H54 (cell line): ENCODE results near the gene NPIPA3.
"Not testable (repeated sequence)": the region's sequence is repeated elsewhere in the genome, so short reads cannot be mapped to it uniquely, and the experiment has no call there.

Source experiments
- DNase-seq: peaks from one replicate; pipeline ENCODE4 v3.0.0; 2011; ENCODE audit warnings: low spot score, mixed read lengths; ENCODE audit not compliant: insufficient read length
- FAIRE-seq: peaks from 3 replicates; lab custom pipeline; 2011; peaks lifted over from hg19 to GRCh38; lab: Jason Lieb, UNC
- POLR2A ChIP-seq: IDR thresholded peaks from 2 replicates; pipeline ENCODE4 v1.6.1; 2011; ENCODE audit warnings: low read depth, mild to moderate bottlenecking, low read length

The NPIPA3 gene

GRCh38 chr16:14703156-14704011 lies at the start of gene NPIPA3:
Gene NPIPA3, plus strand, starts transcription at chr16:14703411. Its CDS starts 5,533 bp downstream, at chr16:14708944.
- FAIRE-seq, DNase-seq: not testable (repeated sequence)

GRCh38 chr16:14658063-14658462 lies 45.1 kb upstream of the NPIPA3 start:
- DNase-seq: no peak
- TF ChIP-seq POLR2A: no peak
- no peak for FAIRE-seq

GRCh38 chr16:14667347-14668266 lies 35.6 kb upstream of the NPIPA3 start:
- no peak for TF ChIP-seq POLR2A
- FAIRE-seq (no peak), DNase-seq (no peak)

GRCh38 chr16:14668556-14669223 lies 34.5 kb upstream of the NPIPA3 start:
- FAIRE-seq (no peak), DNase-seq (no peak)
- no peak for TF ChIP-seq POLR2A

- DNase-seq (peak; percentile 22), FAIRE-seq (no peak)
- TF ChIP-seq POLR2A: no peak
These were observed 33.4 kb upstream of the NPIPA3 start for GRCh38 chr16:14669776-14670175.

GRCh38 chr16:14672403-14672971 lies 30.7 kb upstream of the NPIPA3 start:
- no peak for FAIRE-seq
- no peak for TF ChIP-seq POLR2A
- DNase-seq: no peak

- TF ChIP-seq POLR2A: no peak
- DNase-seq (no peak), FAIRE-seq (no peak)
These were observed 26.6 kb upstream of the NPIPA3 start for GRCh38 chr16:14676633-14677032.

GRCh38 chr16:14677627-14678026 lies 25.6 kb upstream of the NPIPA3 start:
- no peak for FAIRE-seq
- TF ChIP-seq POLR2A: no peak

GRCh38 chr16:14678748-14679497 lies 24.3 kb upstream of the NPIPA3 start:
- no peak for TF ChIP-seq POLR2A
- DNase-seq (no peak), FAIRE-seq (no peak)

More at GRCh38 chr16:14677627-14678026, 25.6 kb upstream of the NPIPA3 start:
- no peak for DNase-seq

- not testable (repeated sequence) for FAIRE-seq, DNase-seq
These were observed 22.8 kb upstream of the NPIPA3 start for GRCh38 chr16:14680396-14680795.

GRCh38 chr16:14681115-14681514 lies 22.1 kb upstream of the NPIPA3 start:
- FAIRE-seq: no peak
- TF ChIP-seq POLR2A: no peak
- DNase-seq: no peak

- no peak for FAIRE-seq
- TF ChIP-seq POLR2A: no peak
- DNase-seq: no peak
These were observed 21.1 kb upstream of the NPIPA3 start for GRCh38 chr16:14682121-14682520.

GRCh38 chr16:14685870-14686793 lies 17.1 kb upstream of the NPIPA3 start:
- FAIRE-seq, DNase-seq: not testable (repeated sequence)

GRCh38 chr16:14694129-14694528 lies 9.1 kb upstream of the NPIPA3 start, which contains the start of gene PLA2G10:
Gene PLA2G10, minus strand, starts transcription at chr16:14694308. Its CDS starts 79 bp downstream, at chr16:14694229.
- not testable (repeated sequence) for FAIRE-seq

GRCh38 chr16:14701859-14702258 lies 1.4 kb upstream of the NPIPA3 start:
- not testable (repeated sequence) for DNase-seq, FAIRE-seq

More at GRCh38 chr16:14694129-14694528, 9.1 kb upstream of the NPIPA3 start, which contains the start of gene PLA2G10:
- not testable (repeated sequence) for DNase-seq

- not testable (repeated sequence) for FAIRE-seq
These were observed 539 bp upstream of the NPIPA3 start for GRCh38 chr16:14702672-14703071.

More at GRCh38 chr16:14702672-14703071, 539 bp upstream of the NPIPA3 start:
- DNase-seq: not testable (repeated sequence)
